HG03558 (cell line): ENCODE data around the gene CCL28.
"Not testable (repeated sequence)": the region's sequence is repeated elsewhere in the genome, so short reads cannot be mapped to it uniquely, and the experiment has no call there.

Source experiments
- ATAC-seq: cut with Tn5 transposase; IDR thresholded peaks from one replicate; pipeline ENCODE4 v1.9.1; 2021; ENCODE audit warnings: moderate number of reproducible peaks; ENCODE audit not compliant: unreplicated experiment; ENCODE audit errors: extremely low read depth

CCL28 gene

GRCh38 chr5:43411495-43411894 lies 696 bp downstream of the CCL28 start:
- no peak for ATAC-seq

DNA sequence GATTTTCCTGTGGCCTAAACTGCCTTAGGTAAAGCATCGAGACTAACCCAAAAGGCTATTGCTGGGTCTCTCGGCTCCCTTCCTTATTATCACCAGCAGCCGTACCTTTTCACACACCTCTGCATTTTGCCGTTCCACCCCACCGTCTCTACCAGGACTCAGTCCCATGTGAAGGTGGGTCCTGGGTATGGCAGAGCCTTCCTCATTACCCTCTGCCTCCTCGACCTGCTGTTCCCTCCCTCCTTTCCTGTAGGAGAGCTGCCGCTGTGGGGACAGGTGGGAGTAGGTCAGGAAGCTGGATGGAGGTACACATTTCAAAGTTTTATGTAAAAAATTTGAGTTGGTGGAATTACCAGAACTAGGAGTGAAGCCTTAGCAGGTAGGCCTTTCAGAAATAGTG lies 1.8 kb downstream of the CCL28 start:
- ATAC-seq: no peak

GRCh38 chr5:43409809-43410271 lies 2.4 kb downstream of the CCL28 start:
- no peak for ATAC-seq

GRCh38 chr5:43402524-43403066 lies 9.6 kb downstream of the CCL28 start:
- ATAC-seq: not testable (repeated sequence)

DNA sequence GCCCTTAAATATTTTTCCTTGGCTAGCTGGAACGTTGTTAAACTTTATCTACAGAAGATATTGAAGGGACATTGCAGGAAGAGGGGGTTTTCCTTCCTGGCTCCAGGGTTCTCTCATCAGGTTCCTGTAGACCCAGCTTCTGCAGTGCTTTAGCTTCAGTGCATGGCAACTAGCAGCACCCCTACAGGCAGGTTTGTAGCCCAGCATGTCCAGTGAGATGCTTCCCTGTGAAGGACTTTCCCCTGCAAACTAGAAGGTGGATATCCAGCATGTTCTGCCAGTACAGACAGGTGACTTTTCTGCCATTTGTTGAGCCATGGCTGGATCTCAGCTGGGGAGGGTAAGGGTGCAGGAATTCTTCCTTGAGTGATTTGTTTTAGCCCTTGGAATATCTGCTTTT lies 10.4 kb downstream of the CCL28 start:
- no peak for ATAC-seq

GRCh38 chr5:43400082-43400481 lies 12.1 kb downstream of the CCL28 start:
- no peak for ATAC-seq

- ATAC-seq: peak; percentile 72
These were observed 15.4 kb downstream of the CCL28 start for GRCh38 chr5:43396762-43397304.

DNA sequence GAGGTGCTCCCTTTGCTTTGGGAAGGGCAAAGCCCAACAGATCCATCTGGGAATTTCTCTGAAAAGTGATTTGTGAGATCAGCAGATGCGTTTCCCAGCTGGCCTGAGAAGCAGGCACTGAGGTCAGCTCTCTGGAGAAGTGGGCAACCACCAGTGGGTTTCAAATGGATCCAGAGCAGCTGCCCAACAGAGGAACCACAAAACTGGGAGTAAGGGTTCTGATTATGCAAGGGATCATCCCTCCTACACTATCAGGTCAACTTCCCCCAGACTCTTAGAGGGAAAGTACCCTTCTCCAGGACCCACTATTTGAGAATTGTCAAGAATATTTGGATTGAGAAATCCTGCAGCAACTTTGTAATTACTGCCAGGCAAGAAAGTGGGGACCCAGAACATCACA lies 21.7 kb downstream of the CCL28 start:
- ATAC-seq: no peak

GRCh38 chr5:43389679-43390329 lies 22.4 kb downstream of the CCL28 start:
- ATAC-seq: peak; percentile 50

DNA sequence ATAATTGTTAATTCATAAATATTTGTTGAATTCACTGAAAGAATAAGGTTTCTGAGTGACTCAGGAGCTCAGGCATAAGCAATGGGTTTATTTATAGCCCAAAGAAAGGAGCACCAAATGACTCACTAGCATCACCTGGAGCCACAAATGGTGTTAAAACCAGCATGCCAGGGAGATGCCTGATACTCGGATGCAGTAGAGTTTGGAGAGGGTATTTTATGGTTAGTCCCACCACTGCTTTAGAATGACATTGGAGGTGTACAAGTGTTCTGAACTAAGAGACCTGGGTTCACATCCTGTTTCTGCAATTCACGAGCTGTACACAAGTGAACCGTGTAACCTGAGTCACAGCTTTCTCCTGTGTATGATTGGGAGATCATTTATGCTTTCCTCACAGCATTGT lies 25.2 kb downstream of the CCL28 start:
- no peak for ATAC-seq

DNA sequence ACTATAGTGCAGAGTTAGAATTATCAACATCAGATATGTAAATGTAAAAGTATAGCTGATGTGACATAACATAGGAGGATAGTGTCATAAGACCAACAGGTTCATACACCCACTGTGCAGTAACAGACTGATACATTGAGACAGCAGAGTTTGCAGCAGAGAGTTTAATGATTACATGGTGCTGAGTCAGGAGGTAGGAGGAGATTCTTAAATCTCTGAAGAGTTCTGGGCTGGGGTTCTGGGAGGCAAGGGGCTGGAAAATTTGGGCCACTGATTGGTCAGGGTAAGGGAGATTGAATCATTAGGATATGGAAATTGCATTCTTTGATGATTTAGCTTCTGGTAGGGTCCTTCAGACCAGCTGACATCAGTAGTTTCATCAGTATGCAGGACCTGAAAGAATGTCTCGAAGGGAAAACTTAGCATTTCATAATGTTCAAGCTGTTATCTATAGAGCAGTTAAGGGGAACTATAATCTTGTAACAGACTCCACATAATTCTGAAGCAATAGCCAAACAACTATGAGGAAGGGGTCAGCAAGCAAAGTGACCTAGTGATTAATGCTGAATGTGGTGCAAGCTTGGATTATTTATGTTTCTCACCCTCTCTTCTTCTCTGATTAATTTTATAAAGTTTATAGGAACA lies 35.6 kb downstream of the CCL28 start:
- ATAC-seq: no peak

- ATAC-seq: no peak
These were observed 40.4 kb downstream of the CCL28 start for GRCh38 chr5:43371821-43372220.

GRCh38 chr5:43370352-43370751 lies 41.8 kb downstream of the CCL28 start:
- ATAC-seq: no peak

DNA sequence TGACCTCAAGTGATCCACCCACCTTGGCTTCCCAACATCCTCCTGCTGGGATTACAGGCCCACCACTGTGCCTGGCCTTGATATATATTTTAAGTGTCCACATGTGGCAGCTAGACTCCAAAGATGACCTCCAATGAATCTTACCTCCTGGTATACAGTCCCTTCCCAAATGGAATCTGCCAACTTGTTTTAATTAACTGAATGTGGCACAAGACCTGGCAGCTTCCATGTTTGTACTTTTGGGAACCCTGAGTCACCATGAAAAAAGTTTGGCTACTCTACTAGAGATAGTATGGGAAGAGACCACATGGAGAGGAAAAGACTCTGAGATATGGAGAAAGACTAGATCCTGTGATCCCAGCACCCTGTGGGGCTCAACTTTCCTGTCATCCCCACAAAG lies 42.5 kb downstream of the CCL28 start:
- ATAC-seq: no peak

GRCh38 chr5:43367909-43368669 lies 44.1 kb downstream of the CCL28 start:
- no peak for ATAC-seq

DNA sequence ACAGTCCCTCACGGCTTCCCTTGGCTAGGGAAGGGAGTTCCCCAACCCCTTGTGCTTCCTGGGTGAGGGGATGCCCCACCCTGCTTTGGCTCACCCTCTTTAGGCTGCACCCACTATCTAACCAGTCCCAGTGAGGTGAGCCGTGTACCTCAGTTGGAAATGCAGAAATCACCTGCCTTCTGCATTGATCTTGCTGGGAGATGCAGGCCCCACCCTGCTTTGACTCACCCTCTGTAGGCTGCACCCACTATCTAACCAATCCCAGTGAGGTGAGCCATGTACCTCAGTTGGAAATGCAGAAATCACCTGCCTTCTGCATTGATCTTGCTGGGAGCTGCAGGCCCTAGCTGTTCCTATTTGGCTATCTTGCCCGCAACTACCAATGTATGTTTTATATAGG lies 44.7 kb downstream of the CCL28 start:
- no peak for ATAC-seq

- not testable (repeated sequence) for ATAC-seq
These were observed 45.4 kb downstream of the CCL28 start for GRCh38 chr5:43366680-43367246.

GRCh38 chr5:43365155-43365554 lies 47.0 kb downstream of the CCL28 start:
- not testable (repeated sequence) for ATAC-seq

GRCh38 chr5:43363445-43364152 lies 48.6 kb downstream of the CCL28 start:
- no peak for ATAC-seq
